Suprapubic skin (tissue), 4 donors: Measurements from ENCODE around the gene MTMR6. TPM values are rescaled to one million over a fixed set of nuclear protein-coding genes. Genes with fewer than 3 reads are reported as not detected.
A peak's percentile ranks its signal among the peaks of the same experiment; 100 is the strongest.

Experiments
- DNase-seq, 2 donors: peaks; one replicate each; pipeline ENCODE4 v3.0.0-alpha.2; 2019; ENCODE audit warnings: low spot score in 2 of 2
- H3K27ac ChIP-seq: fragments of 200-600 bp; sonication (generic); one replicate; pipeline ENCODE4 v1.5.1; 2019
- H3K27me3 ChIP-seq: fragments of 200-600 bp; sonication (generic); one replicate; pipeline ENCODE4 v1.5.1; 2019
- H3K36me3 ChIP-seq: fragments of 200-600 bp; sonication (generic); one replicate; pipeline ENCODE4 v1.5.1; 2019
- H3K4me1 ChIP-seq: fragments of 200-600 bp; sonication (generic); one replicate; pipeline ENCODE4 v1.5.1; 2019
- H3K4me3 ChIP-seq: fragments of 200-600 bp; sonication (generic); one replicate; pipeline ENCODE4 v1.5.1; 2019; ENCODE audit warnings: mild to moderate bottlenecking
- H3K9me3 ChIP-seq: fragments of 200-600 bp; sonication (generic); one replicate; pipeline ENCODE4 v1.5.1; 2019
- EP300 ChIP-seq: sonication (generic); formaldehyde crosslinking; IDR thresholded peaks from one replicate; pipeline ENCODE4 v1.6.1; 2017; ENCODE audit warnings: antibody characterized with exemption
- POLR2A ChIP-seq, 2 donors: fragments of 450-650 bp; IDR thresholded peaks; one replicate each; pipeline ENCODE4 v1.6.1; 2017; ENCODE audit warnings: antibody characterized with exemption in 2 of 2, mild to moderate bottlenecking in 2 of 2, moderate library complexity in 2 of 2
- POLR2AphosphoS5 ChIP-seq, 3 donors: sonication (generic); formaldehyde crosslinking; IDR thresholded peaks; one replicate each; pipeline ENCODE4 v1.6.1; 2017; ENCODE audit warnings: antibody characterized with exemption in 3 of 3
- WGBS: methylation state at CpG from one replicate; pipeline ENCODE4 v1.1.5; 2018; 5-methylcytosine and 5-hydroxymethylcytosine counted together
- total RNA-seq, 4 donors: library from RNA; depleted of rRNA; stranded (reverse); fragments of >200 nt; gene quantifications; one replicate each; pipeline ENCODE4 v1.1.0, GENCODE V29; 2016
- TF ChIP-seq, protein P1 (sequence below), 2 donors: fragments of 200-600 bp in 1 of 2; fragments of 450-650 bp in 1 of 2; sonication (generic) in 1 of 2; IDR thresholded peaks; one replicate each; pipeline ENCODE4 v1.5.1; 2016 to 2019; ENCODE audit warnings: antibody characterized with exemption in 2 of 2, mild to moderate bottlenecking in 1 of 2, moderate library complexity in 1 of 2

Gene MTMR6
- total RNA-seq, 4 donors from 2014 or later: 11.0 to 14.3 (median 12.1) TPM

DNA sequence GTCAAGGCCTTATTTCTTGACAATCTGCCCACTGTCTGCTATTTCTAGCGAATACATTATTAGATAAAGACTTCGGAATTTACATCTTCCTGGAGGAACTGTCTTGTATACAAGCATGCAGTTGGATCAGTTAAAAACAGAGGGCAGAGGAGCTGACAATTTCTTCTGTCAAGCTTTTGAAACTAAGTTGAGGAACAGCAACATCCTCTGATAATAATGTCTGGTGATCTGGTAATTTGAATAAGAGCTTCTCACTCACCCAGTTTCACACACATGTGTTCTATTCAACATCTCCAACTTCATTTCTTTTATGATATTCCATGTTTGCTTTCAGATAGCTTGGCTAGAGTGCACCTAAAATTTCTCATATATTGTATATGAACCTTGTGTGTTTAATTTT is 50.2 kb downstream of the MTMR6 start:
- Histone ChIP-seq H3K27me3 (no peaks in the 10 kb centered on the region), H3K27ac (no peak overlapping the region), H3K4me3 (no peak overlapping the region), H3K36me3 (no peaks in the 10 kb centered on the region), H3K4me1 (no peaks in the 10 kb centered on the region), H3K9me3 (no peaks in the 10 kb centered on the region)
- TF ChIP-seq, protein P1, sequence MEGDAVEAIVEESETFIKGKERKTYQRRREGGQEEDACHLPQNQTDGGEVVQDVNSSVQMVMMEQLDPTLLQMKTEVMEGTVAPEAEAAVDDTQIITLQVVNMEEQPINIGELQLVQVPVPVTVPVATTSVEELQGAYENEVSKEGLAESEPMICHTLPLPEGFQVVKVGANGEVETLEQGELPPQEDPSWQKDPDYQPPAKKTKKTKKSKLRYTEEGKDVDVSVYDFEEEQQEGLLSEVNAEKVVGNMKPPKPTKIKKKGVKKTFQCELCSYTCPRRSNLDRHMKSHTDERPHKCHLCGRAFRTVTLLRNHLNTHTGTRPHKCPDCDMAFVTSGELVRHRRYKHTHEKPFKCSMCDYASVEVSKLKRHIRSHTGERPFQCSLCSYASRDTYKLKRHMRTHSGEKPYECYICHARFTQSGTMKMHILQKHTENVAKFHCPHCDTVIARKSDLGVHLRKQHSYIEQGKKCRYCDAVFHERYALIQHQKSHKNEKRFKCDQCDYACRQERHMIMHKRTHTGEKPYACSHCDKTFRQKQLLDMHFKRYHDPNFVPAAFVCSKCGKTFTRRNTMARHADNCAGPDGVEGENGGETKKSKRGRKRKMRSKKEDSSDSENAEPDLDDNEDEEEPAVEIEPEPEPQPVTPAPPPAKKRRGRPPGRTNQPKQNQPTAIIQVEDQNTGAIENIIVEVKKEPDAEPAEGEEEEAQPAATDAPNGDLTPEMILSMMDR (IDR thresholded peaks at IDR 0.05): no peak
- TF ChIP-seq EP300 (no peak), POLR2AphosphoS5 (IDR thresholded peaks at IDR 0.05) (no peak), POLR2A (IDR thresholded peaks at IDR 0.05) (no peak)
- WGBS: 47% methylated on average over 2 of the region's 2 CpGs
- DNase-seq: no peak

DNA sequence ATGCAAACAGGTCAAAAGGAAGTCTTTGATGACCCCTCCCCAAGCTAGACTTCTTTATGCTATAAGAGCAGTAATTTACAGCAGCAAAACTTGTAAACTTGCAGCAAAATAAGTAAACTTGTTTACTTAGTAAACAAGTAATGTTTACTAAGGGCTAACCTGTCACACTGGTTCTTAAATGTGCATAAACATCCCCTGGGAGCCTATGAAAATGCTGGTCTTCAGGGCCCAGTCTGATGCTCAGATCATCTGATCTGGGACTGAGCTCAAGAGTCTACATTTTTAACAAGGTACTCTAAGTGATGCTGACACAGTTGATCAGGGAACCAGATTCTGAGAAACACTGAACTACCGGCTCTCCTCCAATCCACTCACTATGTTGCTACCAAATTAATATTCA is 53.4 kb downstream of the MTMR6 start:
- no peaks in the 10 kb centered on the region for H3K27me3 ChIP-seq
- no peak overlapping the region for H3K27ac ChIP-seq
- 94% methylated on average over 1 of the region's 1 CpG for WGBS
- H3K9me3 ChIP-seq: no peaks in the 10 kb centered on the region
- H3K4me3 ChIP-seq: no peak overlapping the region
- no peak for DNase-seq
- no peaks in the 10 kb centered on the region for H3K4me1 ChIP-seq
- H3K36me3 ChIP-seq: no peaks in the 10 kb centered on the region
- TF ChIP-seq, protein P1 (IDR thresholded peaks at IDR 0.05): no peak
- TF ChIP-seq EP300: no peak
- no peak for TF ChIP-seq POLR2A (IDR thresholded peaks at IDR 0.05)
- no peak for TF ChIP-seq POLR2AphosphoS5 (IDR thresholded peaks at IDR 0.05)

DNA sequence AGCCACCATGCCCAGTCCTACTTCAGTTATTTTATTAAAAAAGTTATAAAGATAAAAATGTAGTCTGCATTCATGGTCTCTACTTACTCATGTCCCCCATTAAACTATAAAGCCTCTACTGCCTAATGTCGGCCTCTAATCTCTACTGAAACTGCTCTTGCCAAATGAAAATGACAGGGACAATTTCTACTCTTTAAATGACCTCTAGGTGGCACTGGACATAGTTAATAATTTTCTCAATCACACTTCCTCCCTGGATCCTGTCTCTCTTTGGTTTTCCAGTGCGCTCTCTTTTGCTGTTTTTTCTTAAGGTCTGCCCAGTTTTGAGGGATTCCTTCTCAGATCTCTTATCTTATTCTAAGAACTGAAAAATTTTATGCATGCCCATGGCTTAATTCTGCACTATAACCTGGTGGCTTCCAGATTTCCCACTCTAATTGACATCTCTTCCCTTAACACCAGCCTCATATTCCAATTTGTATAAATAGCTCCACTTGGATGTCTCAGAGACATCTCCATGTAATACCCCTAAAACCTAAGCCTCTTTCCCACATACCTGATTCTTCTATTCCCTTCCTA is 54.3 kb downstream of the MTMR6 start:
- TF ChIP-seq, protein P1 (IDR thresholded peaks at IDR 0.05): peak; percentile 14 to 39
- TF ChIP-seq EP300 (no peak), POLR2A (IDR thresholded peaks at IDR 0.05) (no peak), POLR2AphosphoS5 (IDR thresholded peaks at IDR 0.05) (no peak)
- Histone ChIP-seq H3K4me3 (no peak overlapping the region), H3K36me3 (no peaks in the 10 kb centered on the region), H3K4me1 (no peaks in the 10 kb centered on the region), H3K27ac (no peak overlapping the region), H3K9me3 (no peaks in the 10 kb centered on the region), H3K27me3 (peaks cover 6% of the 10 kb centered on the region)
- 32% methylated on average over 2 of the region's 2 CpGs for WGBS
- no peak for DNase-seq

DNA sequence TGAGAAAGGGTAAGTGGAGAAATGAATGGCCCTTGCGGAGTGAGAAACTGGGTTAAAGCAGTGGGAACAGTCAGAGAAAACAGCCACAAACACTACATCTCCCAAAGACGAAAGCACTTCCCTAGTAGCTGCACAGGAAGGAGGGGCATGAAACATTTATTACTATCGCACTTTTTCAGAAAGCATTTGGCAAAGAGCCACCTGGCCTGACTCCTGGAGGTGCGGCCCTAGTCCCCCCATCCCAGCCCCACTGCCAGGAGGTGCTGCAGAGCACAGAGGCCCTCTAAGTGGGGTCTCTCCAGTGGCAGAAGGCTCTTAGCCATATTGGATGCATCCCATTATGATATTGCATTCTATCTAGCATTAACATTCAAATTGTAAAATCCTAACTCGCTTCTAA is 55.8 kb downstream of the MTMR6 start:
- H3K27ac ChIP-seq: no peak overlapping the region
- H3K4me3 ChIP-seq: no peak overlapping the region
- peaks cover 10% of the 10 kb centered on the region for H3K27me3 ChIP-seq
- TF ChIP-seq, protein P1 (IDR thresholded peaks at IDR 0.05): no peak
- no peak for TF ChIP-seq POLR2AphosphoS5 (IDR thresholded peaks at IDR 0.05)
- TF ChIP-seq POLR2A (IDR thresholded peaks at IDR 0.05): no peak
- no peak for TF ChIP-seq EP300
- peak in 1 of 2 donors; percentile 11 for DNase-seq
- no peaks in the 10 kb centered on the region for H3K4me1 ChIP-seq
- no peaks in the 10 kb centered on the region for H3K36me3 ChIP-seq
- no peaks in the 10 kb centered on the region for H3K9me3 ChIP-seq
- whole genome bisulfite sequencing: 36% methylated on average over 5 of the region's 5 CpGs

DNA sequence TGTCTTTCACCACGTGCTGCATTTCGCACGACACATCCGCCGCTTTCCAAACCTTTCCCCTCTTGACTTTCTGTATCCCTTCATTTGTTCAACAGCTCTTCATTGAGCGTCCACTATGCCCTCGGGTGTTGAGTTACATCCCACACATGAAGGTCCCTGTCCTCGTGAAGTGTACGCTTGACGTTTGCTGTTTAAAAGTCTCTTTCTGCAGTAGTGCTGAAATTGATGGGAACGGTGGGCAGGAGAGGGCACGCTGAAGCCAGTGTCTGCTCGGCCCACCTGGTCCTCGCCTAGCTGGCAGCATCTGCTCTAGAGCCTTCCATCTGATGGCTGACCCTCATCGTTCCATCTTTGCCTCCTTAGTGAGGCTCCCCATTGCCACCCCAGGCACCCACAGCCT is 59.6 kb downstream of the MTMR6 start:
- Histone ChIP-seq H3K27me3 (peaks cover 16% of the 10 kb centered on the region), H3K27ac (no peak overlapping the region), H3K4me1 (no peaks in the 10 kb centered on the region), H3K4me3 (no peak overlapping the region), H3K36me3 (no peaks in the 10 kb centered on the region), H3K9me3 (no peaks in the 10 kb centered on the region)
- WGBS: 91% methylated on average over 15 of the region's 15 CpGs
- TF ChIP-seq EP300 (no peak), POLR2A (IDR thresholded peaks at IDR 0.05) (no peak), POLR2AphosphoS5 (IDR thresholded peaks at IDR 0.05) (no peak)
- TF ChIP-seq, protein P1 (IDR thresholded peaks at IDR 0.05): no peak
- peak in 1 of 2 donors; percentile 29 for DNase-seq
